GM18502 (cell line): ENCODE results near the gene PSMG3.
"Not testable (repeated sequence)": the region's sequence is repeated elsewhere in the genome, so short reads cannot be mapped to it uniquely, and the experiment has no call there.

Source experiments
- ATAC-seq: cut with Tn5 transposase; IDR thresholded peaks from one replicate; pipeline ENCODE4 v1.9.1; 2021; ENCODE audit warnings: mild to moderate bottlenecking; ENCODE audit not compliant: unreplicated experiment, poor library complexity

PSMG3 gene

GRCh38 chr7:1536455-1536742, 33.4 kb downstream of the PSMG3 start:
- ATAC-seq, result no peak

- no peak for ATAC-seq
Measured at GRCh38 chr7:1535701-1536454, 34.0 kb downstream of the PSMG3 start.

GRCh38 chr7:1535100-1535458, 34.8 kb downstream of the PSMG3 start:
- no peak for ATAC-seq

DNA sequence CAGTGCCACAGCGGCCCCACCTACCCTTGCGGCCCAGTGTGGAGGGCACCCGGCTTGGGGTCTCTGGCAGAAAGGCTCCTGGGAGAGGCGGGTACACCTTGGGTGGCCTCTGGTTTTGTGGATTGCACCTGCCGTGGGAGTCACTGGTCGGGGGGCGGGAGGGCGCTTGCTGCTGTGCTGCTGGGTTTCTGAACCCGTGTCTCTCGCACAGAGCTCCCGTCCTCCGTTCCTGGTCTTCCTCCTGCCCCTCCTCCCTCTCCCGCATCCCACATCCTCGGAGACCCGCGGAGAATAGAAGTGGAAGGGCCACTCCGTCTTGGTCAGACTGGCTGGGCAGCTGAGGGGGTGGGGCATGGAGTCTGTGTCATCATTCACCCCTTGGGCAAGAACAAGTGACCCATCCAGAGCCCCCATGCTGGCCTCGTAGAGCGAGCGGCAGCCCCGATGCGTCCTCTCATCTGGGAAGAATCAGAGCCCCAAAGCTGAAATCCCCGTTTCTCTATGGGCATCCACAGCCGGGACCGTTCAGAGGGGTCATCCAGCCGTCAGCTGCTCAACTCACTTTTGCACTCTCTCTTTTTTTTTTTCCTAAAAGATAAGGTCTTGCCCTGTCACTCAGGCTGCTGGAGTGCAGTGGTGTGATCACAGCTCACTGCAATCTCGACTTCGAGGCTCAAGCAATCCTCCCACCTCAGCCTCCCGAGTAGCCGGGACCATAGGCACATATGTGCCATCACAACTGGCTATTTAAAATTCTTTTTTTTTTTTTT, 35.3 kb downstream of the PSMG3 start:
- no peak for ATAC-seq

- ATAC-seq, result peak; percentile 56
Measured at GRCh38 chr7:1533547-1534329, 36.1 kb downstream of the PSMG3 start.

DNA sequence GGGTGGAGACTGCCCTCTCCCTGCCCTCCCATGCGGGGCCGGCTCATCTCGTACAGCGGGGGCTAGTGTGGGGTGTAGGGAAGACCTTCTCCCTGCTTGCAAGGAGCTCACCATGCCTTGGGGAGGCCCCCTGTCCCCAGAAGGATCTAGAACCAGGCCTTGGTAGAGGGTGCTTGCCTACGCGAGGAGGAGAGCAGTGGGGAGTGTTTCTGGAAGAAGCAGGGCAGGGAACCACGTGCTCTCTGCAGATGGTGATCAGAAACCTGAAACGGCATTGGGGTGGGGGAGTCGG, 36.6 kb downstream of the PSMG3 start:
- ATAC-seq, result no peak

- no peak for ATAC-seq
Measured at GRCh38 chr7:1532456-1533254, 37.2 kb downstream of the PSMG3 start.

GRCh38 chr7:1531979-1532455, 37.8 kb downstream of the PSMG3 start:
- no peak for ATAC-seq

- peak; percentile 19 for ATAC-seq
Measured at GRCh38 chr7:1531263-1531978, 38.4 kb downstream of the PSMG3 start.

GRCh38 chr7:1530946-1531262, 38.9 kb downstream of the PSMG3 start:
- ATAC-seq, result peak; percentile 22

DNA sequence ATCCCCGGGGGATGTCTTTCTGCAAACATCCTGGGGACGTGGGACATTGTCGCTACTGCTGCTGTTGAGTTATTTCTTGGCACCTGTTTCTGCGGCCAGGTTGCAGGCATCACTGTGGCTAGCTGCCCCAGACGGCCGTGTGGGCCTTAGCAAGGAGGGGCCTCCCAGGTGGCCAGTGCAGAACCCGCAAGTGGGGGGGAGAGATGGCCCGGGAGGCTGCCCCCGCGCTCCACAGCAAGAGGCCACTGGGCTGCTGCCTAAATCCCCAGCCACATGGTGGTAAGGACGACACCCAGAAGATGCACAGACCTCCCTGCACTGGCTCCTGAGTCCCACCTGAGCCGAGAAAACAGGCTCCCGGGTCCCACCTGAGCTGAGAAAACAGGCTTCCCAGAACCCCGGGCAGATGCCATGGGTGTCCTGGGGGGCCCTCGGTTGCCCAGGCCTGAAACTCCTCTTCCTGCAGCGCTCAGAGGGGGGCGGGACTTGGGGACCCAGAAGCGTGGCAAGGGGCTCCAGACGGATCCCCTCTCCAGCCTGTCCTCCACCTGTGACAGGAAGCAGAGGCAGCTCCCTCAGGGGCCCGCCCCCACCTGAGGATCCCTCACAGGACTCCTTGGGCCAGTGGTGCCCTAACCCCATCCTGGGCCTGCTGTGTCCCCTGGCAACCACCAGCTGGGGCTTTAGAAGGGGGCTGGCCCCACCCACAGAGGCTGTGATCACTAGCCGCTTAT, 40.3 kb downstream of the PSMG3 start:
- ATAC-seq, result no peak

DNA sequence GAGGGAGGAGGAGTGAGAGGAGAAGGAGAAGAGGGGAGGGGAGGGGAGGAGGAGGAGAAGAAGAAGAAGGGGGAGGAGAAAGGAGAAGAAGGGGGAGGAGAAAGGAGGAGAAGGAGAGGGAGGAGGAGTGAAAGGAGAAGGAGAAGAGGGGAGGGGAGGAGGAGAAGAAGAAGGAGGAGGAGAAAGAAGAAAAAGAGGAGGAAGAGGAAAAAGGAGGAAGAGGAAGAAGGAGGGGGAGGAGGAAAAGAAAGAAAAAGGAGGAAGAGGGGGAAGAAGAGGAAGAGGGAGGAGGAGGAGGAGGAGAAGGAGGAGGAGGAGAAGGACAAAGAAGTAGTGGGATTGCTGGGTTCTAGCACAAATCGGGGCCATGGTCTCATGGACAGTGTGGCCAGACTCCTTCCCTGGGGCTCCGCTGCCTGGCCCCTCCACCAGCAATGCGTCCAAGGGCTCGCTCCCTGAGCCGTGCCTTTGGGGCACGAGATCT, 43.5 kb downstream of the PSMG3 start:
- ATAC-seq, result no peak

DNA sequence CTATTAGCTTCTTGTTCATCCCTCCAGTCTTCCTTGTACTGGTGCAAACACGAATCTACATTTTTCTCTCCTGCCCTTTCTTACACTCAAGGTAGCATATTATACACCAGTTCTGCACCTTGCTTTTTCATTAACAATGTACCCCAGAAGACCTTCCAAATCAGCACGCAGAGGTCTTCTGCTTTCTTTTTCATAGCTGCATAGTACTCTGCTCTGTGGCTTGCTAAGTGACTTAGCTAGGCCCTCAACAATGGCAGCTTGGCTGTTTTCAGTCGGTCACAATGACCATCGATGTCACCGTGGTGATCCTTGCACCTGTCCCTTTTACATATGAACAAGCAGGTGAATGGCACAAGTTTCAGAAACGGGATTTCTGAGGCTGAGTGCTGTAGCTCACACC, 44.4 kb downstream of the PSMG3 start:
- ATAC-seq, result no peak

DNA sequence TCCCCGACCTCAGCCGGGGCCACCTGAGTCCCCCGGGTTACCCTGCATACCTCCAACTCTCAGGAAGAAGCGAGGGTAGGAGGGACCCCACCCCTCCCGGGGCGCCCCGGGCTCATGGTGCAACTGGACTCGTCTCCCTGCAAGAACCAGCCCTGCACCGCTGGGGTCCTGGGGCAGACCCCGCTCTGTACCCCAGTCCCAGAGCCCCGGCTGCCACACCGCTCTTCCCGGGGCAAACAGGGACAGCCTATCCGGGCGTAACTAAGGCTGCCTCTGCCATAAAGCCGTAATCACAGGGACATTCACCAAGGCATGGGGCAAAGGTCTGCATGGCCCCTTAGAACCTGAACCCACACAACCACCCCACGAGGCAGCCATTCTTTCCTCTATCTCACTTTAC, 46.0 kb downstream of the PSMG3 start:
- ATAC-seq, result no peak

- ATAC-seq, result no peak
Measured at GRCh38 chr7:1523208-1523607, 46.6 kb downstream of the PSMG3 start.

- ATAC-seq, result no peak
Measured at GRCh38 chr7:1521456-1521855, 48.4 kb downstream of the PSMG3 start.

DNA sequence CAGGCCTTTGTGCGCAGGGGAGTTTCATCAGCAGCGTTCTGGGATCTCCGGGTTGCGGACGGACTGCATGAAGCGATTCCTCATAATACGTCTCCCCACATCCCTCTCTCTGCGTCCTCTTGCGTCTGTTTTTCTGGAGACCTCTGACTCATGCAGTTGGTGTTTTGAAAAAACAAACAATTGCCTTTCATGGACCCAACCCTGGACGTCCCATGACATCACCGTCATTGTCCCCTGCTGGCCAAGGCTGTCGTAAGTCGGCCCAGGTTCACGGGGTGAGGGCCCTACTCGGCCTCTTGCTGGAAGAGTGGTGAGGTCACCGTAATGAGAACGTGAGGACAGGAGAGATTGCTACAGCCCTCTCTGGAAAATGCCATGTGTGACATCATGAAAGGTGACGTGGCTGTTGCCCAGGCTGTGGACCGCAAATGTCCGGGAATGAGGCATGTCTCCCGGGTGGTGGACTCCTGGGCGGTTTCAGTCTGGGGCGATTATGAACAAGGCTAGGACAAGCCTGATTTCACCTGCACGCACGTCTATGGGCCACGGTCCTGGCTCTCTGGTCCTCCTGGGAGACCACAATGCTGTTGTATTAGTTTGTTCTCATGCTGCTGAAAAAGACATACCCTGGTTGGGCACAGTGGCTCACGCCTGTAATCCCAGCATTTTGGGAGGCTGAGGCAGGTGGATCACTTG, 49.1 kb downstream of the PSMG3 start:
- no peak for ATAC-seq

DNA sequence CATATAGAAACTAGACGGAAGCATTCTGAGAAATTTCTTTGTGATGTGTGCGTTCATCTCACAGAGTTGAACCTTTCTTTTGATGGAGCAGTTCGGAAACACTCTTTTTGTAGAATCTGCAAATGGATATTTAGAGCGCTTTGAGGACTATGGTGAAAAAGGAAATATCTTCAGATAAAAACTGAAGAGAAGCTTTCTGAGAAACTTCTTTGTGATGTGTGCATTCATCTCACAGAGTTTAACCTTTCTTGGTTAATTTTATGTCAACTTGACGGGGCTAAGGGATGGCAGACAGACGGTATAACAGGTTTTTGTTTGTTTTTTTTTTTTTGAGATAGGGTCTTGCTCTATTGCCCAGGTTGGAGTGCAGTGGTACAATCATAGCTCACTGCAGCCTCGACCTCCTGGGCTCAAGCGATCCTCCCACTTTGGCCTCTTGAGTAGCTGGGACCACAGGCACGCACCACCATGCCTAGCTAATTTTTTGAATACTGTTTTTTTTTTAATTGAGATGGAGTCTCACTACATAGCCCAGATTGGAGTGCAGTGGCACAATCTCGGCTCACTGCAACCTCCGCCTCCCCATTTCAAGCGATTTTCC, 50.4 kb downstream of the PSMG3 start:
- not testable (repeated sequence) for ATAC-seq
